PC-9 (cell line): ENCODE data around the gene ING5. TPM values are rescaled to one million over a fixed set of nuclear protein-coding genes. Genes with fewer than 3 reads are reported as not detected.
"Not testable (repeated sequence)": the region's sequence is repeated elsewhere in the genome, so short reads cannot be mapped to it uniquely, and the experiment has no call there.

Source experiments
- BruUV-seq: library from RNA; stranded (reverse); fragments of 400-500 nt; replicated peaks from 2 replicates; lab custom pipeline; 2021; lab: Mats Ljungman, UMichigan
- CTCF ChIA-PET: fragments of 300-600 bp; sonication (Branson Sonifier 250); formaldehyde crosslinking; loops from one replicate; lab custom pipeline; 2022; ENCODE audit warnings: antibody characterized with exemption; lab: Charles Lee
- POLR2A ChIA-PET: fragments of 300-600 bp; sonication (Branson Sonifier 250); formaldehyde crosslinking; loops from one replicate; lab custom pipeline; 2022; ENCODE audit warnings: antibody characterized with exemption; ENCODE audit not compliant: unreplicated experiment; lab: Charles Lee
- DNase-seq, 2 experiments: peaks; one replicate each; pipeline versions ENCODE4 v3.0.0 to v3.0.0-alpha.2; 2015 to 2022; ENCODE audit warnings: mixed read lengths in 1 of 2
- H2AFZ ChIP-seq: fragments of 200-600 bp; sonication (generic); 2 replicates; pipeline ENCODE4 v1.8.1; 2017; ENCODE audit warnings: antibody characterized with exemption
- H3F3A ChIP-seq: fragments of 200-600 bp; sonication (generic); 2 replicates; pipeline ENCODE4 v1.8.1; 2017; ENCODE audit warnings: antibody characterized with exemption, mild to moderate bottlenecking, low read depth; ENCODE audit not compliant: insufficient read depth
- H3K27ac ChIP-seq: fragments of 200-600 bp; sonication (generic); 2 replicates; pipeline ENCODE4 v1.6.1; 2016; ENCODE audit warnings: mixed run types
- H3K27me3 ChIP-seq: fragments of 200-600 bp; sonication (generic); 2 replicates; pipeline ENCODE4 v1.6.1; 2016; ENCODE audit warnings: low read depth, mixed run types; ENCODE audit not compliant: insufficient read depth
- H3K36me3 ChIP-seq: fragments of 200-600 bp; sonication (generic); 2 replicates; pipeline ENCODE4 v1.6.1; 2016; ENCODE audit warnings: low read depth, mixed run types
- H3K4me1 ChIP-seq: fragments of 200-600 bp; sonication (generic); replicated peaks from 2 replicates; pipeline ENCODE4 v1.6.1; 2016; ENCODE audit warnings: mixed run types; ENCODE audit not compliant: insufficient read depth
- H3K4me2 ChIP-seq: fragments of 200-600 bp; sonication (generic); 2 replicates; pipeline ENCODE4 v1.6.1; 2017; ENCODE audit warnings: mixed run types
- H3K4me3 ChIP-seq: fragments of 200-600 bp; sonication (generic); 2 replicates; pipeline ENCODE4 v1.6.1; 2016; ENCODE audit warnings: mixed run types
- H3K79me2 ChIP-seq: fragments of 200-600 bp; sonication (generic); 2 replicates; pipeline ENCODE4 v1.6.1; 2017; ENCODE audit warnings: low read depth, mixed run types
- H3K9me2 ChIP-seq: fragments of 200-600 bp; sonication (generic); 2 replicates; pipeline ENCODE4 v1.8.1; 2017; ENCODE audit warnings: mild to moderate bottlenecking; ENCODE audit not compliant: insufficient read depth
- H3K9me3 ChIP-seq: fragments of 200-600 bp; sonication (generic); 2 replicates; pipeline ENCODE4 v1.8.1; 2016; ENCODE audit warnings: low read depth; ENCODE audit not compliant: insufficient read depth
- H4K20me1 ChIP-seq: fragments of 200-600 bp; sonication (generic); 2 replicates; pipeline ENCODE4 v1.8.1; 2017; ENCODE audit not compliant: insufficient read depth
- CTCF ChIP-seq: fragments of 200-600 bp; sonication (generic); conservative IDR thresholded peaks from 2 replicates; pipeline ENCODE4 v1.6.1; 2017; ENCODE audit warnings: mixed run types, antibody characterized with exemption, mild to moderate bottlenecking, moderate library complexity
- EZH2 ChIP-seq: fragments of 200-600 bp; sonication (generic); IDR thresholded peaks from 2 replicates; pipeline ENCODE4 v1.8.0; 2017; ENCODE audit warnings: antibody characterized with exemption, low read depth
- intact Hi-C: fragments of 100-400 bp; cut with micrococcal nuclease; formaldehyde crosslinking; loops from one replicate; pipeline ENCODE4 v1.10.0; 2022; ENCODE audit not compliant: unreplicated experiment
- total RNA-seq: library from RNA; stranded (reverse); gene quantifications from 2 replicates; pipeline ENCODE4 v1.2.3, GENCODE V29; 2021

ING5 gene
- total RNA-seq, 1 experiment from 2014 or later = 79.7 TPM

GRCh38 chr2:241732513-241733186 lies 30.8 kb downstream of the ING5 start:
- POLR2A ChIA-PET = interaction anchor here (0.7 kb wide), 2 partner anchors 102 to 418 kb away, joined by 3 to 5 read pairs; no protein-coding TSS in a partner anchor
- peaks cover 16% of the 10 kb centered on the region for H3K4me1 ChIP-seq
- not testable (repeated sequence) for H3K27ac ChIP-seq, H3K27me3 ChIP-seq, H3K9me2 ChIP-seq, H3K9me3 ChIP-seq, H4K20me1 ChIP-seq, H3K4me3 ChIP-seq, H2AFZ ChIP-seq, H3K36me3 ChIP-seq
- 0 out of 2 replicates have a peak overlapping the region, but pooled peaks have one; percentile 71 for H3K4me2 ChIP-seq
- peak; percentile 75 for TF ChIP-seq CTCF
- BruUV-seq = TSS peak; percentile 62
- H3F3A ChIP-seq = peaks cover 25% of the 10 kb centered on the region
- DNase-seq = peak in 1 of 2 experiments; percentile 81
- CTCF ChIA-PET = interaction anchor here (0.7 kb wide), 1 partner anchor 135 kb away, joined by 3 read pairs; no protein-coding TSS in a partner anchor
- intact Hi-C loops = loop anchor here (2.0 to 10.0 kb wide), 2 partner anchors 142 to 376 kb away; partner anchors contain the start of gene FARP2
- peaks cover 14% of the 10 kb centered on the region; the same call in 1 of the 2 replicates for H3K79me2 ChIP-seq

DNA sequence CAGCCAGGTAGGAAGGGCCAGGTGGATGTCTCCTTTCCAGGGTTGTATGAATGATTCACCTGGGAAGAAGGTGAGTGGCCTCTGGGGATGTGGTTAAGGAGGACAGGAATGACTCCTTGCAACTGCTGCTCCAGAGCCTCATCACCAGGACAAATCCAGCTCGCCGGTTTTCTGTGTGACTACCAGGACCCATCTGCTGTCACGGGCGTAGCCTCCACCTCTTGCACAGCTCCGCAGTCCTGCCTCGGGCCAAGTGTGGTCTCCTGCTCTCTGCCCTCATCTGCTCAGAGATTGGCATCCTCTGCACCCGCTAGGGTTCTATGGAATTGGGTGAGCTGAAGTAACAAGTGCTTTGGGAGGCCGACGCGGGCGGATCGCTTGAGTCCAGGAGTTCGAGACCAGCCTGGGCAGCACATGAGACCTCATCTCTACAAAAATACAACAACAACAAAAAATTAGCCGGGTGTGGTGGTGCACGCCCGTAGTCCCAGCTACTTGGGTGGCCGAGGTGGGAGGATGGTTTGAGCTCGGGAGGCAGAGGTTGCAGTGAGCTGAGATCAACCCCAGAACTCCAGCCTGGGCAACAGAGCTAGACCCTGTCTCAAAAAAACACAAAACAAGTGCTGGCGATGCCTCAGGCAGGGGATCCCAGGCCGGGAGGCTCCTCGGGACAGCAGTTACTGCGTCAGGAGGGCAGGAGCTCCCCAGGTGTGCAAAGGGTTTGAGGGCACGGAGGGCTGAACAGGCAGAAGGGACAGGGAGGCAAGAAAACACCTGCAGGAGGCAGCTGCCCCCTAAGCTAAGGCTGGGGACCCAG lies 31.8 kb downstream of the ING5 start:
- H2AFZ ChIP-seq = peak overlapping the region; percentile 74; the same call in 1 of the 2 replicates
- H3K36me3 ChIP-seq = no peaks in the 10 kb centered on the region; the same call in 1 of the 2 replicates
- H3K4me1 ChIP-seq = peaks cover 16% of the 10 kb centered on the region
- H3K4me3 ChIP-seq = peak overlapping the region; percentile 37; the same call in 1 of the 2 replicates
- H4K20me1 ChIP-seq = peaks cover 13% of the 10 kb centered on the region; the same call in 1 of the 2 replicates
- no peaks in the 10 kb centered on the region for H3K9me2 ChIP-seq
- BruUV-seq = no TSS peak
- ChIA-PET CTCF (interaction anchor here (0.6 to 1.4 kb wide), 4 partner anchors 15 to 218 kb away, joined by 3 to 12 read pairs (median 4); no protein-coding TSS in a partner anchor), POLR2A (interaction anchor here (0.9 kb wide), 2 partner anchors 32 to 47 kb away, joined by 5 to 7 read pairs; partner anchors contain the start of genes DTYMK and ING5)
- H3K79me2 ChIP-seq = peaks cover 17% of the 10 kb centered on the region; the same call in 1 of the 2 replicates
- no peaks in the 10 kb centered on the region for H3K27me3 ChIP-seq
- TF ChIP-seq CTCF (no peak), EZH2 (no peak)
- intact Hi-C loops = loop anchor here (1.0 to 10.0 kb wide), 3 partner anchors 31 to 377 kb away; partner anchors contain the start of genes FARP2 and ING5
- H3K9me3 ChIP-seq = no peaks in the 10 kb centered on the region
- H3K4me2 ChIP-seq = peak overlapping the region; percentile 71
- DNase-seq = peak; percentile 15 to 69
- H3K27ac ChIP-seq = no peak overlapping the region
- H3F3A ChIP-seq = peaks cover 25% of the 10 kb centered on the region

GRCh38 chr2:241734208-241734466 lies 32.3 kb downstream of the ING5 start:
- Histone ChIP-seq H3K4me3 (peak overlapping the region; percentile 37; the same call in 1 of the 2 replicates), H3K9me3 (no peaks in the 10 kb centered on the region), H3K4me2 (peak overlapping the region; percentile 71), H4K20me1 (peaks cover 13% of the 10 kb centered on the region; the same call in 1 of the 2 replicates), H2AFZ (peak overlapping the region; percentile 74; the same call in 1 of the 2 replicates), H3K36me3 (no peaks in the 10 kb centered on the region; the same call in 1 of the 2 replicates), H3K4me1 (peaks cover 16% of the 10 kb centered on the region), H3K9me2 (no peaks in the 10 kb centered on the region), H3K27ac (no peak overlapping the region), H3K79me2 (peaks cover 17% of the 10 kb centered on the region; the same call in 1 of the 2 replicates), H3K27me3 (no peaks in the 10 kb centered on the region), H3F3A (peaks cover 25% of the 10 kb centered on the region)
- intact Hi-C loops = loop anchor here (1.0 to 10.0 kb wide), 2 partner anchors 32 to 141 kb away; partner anchors contain the start of gene ING5
- TF ChIP-seq CTCF (no peak), EZH2 (no peak)
- BruUV-seq = no TSS peak
- DNase-seq = no peak
- CTCF ChIA-PET = interaction anchor here (0.6 to 1.4 kb wide), 4 partner anchors 16 to 217 kb away, joined by 3 to 12 read pairs (median 4); no protein-coding TSS in a partner anchor
- POLR2A ChIA-PET = interaction anchor here (0.7 to 0.9 kb wide), 3 partner anchors 33 to 579 kb away, joined by 3 to 7 read pairs (median 5); partner anchors contain the start of genes DTYMK and ING5
